Measurements from ENCODE around the gene RANBP1. TPM values are rescaled to one million over a fixed set of nuclear protein-coding genes. Genes with fewer than 3 reads are reported as not detected.

Gene RANBP1
- total and polyA plus RNA-seq, 9 of the 15 experiments (the other 6 are each of a cell fraction or from before 2014, with no cell fraction given) = 162 to 2,891 (median 1,289) TPM

DNA sequence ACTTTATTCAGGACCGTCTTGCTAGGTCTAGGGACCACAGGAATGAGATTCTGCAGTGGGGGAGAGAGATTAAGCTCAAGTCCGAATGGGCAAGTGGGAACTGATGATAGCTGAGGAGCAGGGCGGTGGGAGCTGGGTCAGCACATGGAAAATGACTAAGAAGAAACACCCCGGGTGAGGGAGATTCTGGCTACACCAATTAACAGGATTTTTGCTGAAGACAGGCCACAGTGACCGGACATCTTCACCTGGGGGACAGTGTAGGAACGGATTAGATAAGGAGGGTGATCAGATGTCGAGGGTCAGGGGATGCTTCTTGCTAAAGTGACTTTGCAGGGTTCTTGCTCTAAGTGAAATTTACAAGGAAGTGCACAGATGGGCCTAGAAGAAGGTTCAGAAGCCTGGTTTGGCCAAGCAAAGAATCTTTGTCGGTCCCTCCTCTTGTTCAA, 44.4 kb upstream of the RANBP1 start (continued):
- TF ChIP-seq, protein P1, sequence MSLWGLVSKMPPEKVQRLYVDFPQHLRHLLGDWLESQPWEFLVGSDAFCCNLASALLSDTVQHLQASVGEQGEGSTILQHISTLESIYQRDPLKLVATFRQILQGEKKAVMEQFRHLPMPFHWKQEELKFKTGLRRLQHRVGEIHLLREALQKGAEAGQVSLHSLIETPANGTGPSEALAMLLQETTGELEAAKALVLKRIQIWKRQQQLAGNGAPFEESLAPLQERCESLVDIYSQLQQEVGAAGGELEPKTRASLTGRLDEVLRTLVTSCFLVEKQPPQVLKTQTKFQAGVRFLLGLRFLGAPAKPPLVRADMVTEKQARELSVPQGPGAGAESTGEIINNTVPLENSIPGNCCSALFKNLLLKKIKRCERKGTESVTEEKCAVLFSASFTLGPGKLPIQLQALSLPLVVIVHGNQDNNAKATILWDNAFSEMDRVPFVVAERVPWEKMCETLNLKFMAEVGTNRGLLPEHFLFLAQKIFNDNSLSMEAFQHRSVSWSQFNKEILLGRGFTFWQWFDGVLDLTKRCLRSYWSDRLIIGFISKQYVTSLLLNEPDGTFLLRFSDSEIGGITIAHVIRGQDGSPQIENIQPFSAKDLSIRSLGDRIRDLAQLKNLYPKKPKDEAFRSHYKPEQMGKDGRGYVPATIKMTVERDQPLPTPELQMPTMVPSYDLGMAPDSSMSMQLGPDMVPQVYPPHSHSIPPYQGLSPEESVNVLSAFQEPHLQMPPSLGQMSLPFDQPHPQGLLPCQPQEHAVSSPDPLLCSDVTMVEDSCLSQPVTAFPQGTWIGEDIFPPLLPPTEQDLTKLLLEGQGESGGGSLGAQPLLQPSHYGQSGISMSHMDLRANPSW (CRISPR knock-in tag; IDR thresholded peaks at IDR 0.05) = no peak; the same call in 1 of the 2 replicates
- TF ChIP-seq BCOR (IDR thresholded peaks at IDR 0.05) = no peak
- no peak for TF ChIP-seq TEAD2 (tag; IDR thresholded peaks at IDR 0.05)
- TF ChIP-seq NFE2L1 (tag; IDR thresholded peaks at IDR 0.05; ENCODE audit: borderline replicate concordance, low read depth) = no peak
- TF ChIP-seq FOSL1 (tag; conservative IDR thresholded peaks at IDR 0.05) = no peak
- peak; percentile 71; the same call in 1 of the 2 replicates for TF ChIP-seq RHOXF2B (CRISPR knock-in tag; conservative IDR thresholded peaks at IDR 0.05)
- no peak for TF ChIP-seq ETV1 (tag; conservative IDR thresholded peaks at IDR 0.05; ENCODE audit: low read depth)
- no peak for TF ChIP-seq MTF1 (CRISPR knock-in tag; IDR thresholded peaks at IDR 0.05; ENCODE audit: borderline replicate concordance)
- TF ChIP-seq, protein P2, sequence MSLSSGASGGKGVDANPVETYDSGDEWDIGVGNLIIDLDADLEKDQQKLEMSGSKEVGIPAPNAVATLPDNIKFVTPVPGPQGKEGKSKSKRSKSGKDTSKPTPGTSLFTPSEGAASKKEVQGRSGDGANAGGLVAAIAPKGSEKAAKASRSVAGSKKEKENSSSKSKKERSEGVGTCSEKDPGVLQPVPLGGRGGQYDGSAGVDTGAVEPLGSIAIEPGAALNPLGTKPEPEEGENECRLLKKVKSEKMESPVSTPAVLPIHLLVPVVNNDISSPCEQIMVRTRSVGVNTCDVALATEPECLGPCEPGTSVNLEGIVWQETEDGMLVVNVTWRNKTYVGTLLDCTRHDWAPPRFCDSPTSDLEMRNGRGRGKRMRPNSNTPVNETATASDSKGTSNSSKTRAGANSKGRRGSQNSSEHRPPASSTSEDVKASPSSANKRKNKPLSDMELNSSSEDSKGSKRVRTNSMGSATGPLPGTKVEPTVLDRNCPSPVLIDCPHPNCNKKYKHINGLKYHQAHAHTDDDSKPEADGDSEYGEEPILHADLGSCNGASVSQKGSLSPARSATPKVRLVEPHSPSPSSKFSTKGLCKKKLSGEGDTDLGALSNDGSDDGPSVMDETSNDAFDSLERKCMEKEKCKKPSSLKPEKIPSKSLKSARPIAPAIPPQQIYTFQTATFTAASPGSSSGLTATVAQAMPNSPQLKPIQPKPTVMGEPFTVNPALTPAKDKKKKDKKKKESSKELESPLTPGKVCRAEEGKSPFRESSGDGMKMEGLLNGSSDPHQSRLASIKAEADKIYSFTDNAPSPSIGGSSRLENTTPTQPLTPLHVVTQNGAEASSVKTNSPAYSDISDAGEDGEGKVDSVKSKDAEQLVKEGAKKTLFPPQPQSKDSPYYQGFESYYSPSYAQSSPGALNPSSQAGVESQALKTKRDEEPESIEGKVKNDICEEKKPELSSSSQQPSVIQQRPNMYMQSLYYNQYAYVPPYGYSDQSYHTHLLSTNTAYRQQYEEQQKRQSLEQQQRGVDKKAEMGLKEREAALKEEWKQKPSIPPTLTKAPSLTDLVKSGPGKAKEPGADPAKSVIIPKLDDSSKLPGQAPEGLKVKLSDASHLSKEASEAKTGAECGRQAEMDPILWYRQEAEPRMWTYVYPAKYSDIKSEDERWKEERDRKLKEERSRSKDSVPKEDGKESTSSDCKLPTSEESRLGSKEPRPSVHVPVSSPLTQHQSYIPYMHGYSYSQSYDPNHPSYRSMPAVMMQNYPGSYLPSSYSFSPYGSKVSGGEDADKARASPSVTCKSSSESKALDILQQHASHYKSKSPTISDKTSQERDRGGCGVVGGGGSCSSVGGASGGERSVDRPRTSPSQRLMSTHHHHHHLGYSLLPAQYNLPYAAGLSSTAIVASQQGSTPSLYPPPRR (CRISPR knock-in tag; IDR thresholded peaks at IDR 0.05; ENCODE audit: borderline replicate concordance) = no peak
- no peak for TF ChIP-seq NCOA2 (IDR thresholded peaks at IDR 0.05; ENCODE audit: partially characterized antibody in 2 of 2)
- no peak for TF ChIP-seq PURB (CRISPR knock-in tag; IDR thresholded peaks at IDR 0.05; ENCODE audit: low read depth)
- TF ChIP-seq, protein P3, sequence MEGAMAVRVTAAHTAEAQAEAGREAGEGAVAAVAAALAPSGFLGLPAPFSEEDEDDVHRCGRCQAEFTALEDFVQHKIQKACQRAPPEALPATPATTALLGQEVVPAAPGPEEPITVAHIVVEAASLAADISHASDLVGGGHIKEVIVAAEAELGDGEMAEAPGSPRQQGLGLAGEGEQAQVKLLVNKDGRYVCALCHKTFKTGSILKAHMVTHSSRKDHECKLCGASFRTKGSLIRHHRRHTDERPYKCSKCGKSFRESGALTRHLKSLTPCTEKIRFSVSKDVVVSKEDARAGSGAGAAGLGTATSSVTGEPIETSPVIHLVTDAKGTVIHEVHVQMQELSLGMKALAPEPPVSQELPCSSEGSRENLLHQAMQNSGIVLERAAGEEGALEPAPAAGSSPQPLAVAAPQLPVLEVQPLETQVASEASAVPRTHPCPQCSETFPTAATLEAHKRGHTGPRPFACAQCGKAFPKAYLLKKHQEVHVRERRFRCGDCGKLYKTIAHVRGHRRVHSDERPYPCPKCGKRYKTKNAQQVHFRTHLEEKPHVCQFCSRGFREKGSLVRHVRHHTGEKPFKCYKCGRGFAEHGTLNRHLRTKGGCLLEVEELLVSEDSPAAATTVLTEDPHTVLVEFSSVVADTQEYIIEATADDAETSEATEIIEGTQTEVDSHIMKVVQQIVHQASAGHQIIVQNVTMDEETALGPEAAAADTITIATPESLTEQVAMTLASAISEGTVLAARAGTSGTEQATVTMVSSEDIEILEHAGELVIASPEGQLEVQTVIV (CRISPR knock-in tag; IDR thresholded peaks at IDR 0.05; ENCODE audit: borderline replicate concordance) = no peak
- TF ChIP-seq, protein P4, sequence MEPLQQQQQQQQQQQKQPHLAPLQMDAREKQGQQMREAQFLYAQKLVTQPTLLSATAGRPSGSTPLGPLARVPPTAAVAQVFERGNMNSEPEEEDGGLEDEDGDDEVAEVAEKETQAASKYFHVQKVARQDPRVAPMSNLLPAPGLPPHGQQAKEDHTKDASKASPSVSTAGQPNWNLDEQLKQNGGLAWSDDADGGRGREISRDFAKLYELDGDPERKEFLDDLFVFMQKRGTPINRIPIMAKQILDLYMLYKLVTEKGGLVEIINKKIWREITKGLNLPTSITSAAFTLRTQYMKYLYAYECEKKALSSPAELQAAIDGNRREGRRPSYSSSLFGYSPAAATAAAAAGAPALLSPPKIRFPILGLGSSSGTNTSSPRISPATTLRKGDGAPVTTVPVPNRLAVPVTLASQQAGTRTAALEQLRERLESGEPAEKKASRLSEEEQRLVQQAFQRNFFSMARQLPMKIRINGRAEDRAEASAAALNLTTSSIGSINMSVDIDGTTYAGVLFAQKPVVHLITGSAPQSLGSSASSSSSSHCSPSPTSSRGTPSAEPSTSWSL (CRISPR knock-in tag; IDR thresholded peaks at IDR 0.05; ENCODE audit: borderline replicate concordance) = no peak
- TF ChIP-seq ZNF212 (CRISPR knock-in tag; IDR thresholded peaks at IDR 0.05) = no peak
- TF ChIP-seq SLC30A9 (CRISPR knock-in tag; IDR thresholded peaks at IDR 0.05) = no peak
- no peak for TF ChIP-seq KLF1 (tag; IDR thresholded peaks at IDR 0.05)
- no peak for TF ChIP-seq ZNF274 (IDR thresholded peaks at IDR 0.05; ENCODE audit: borderline replicate concordance, low read depth, low read length)

Measured in K562 (cell line).